ENCODE results near the gene TRMT112. TPM values are rescaled to one million over a fixed set of nuclear protein-coding genes. Genes with fewer than 3 reads are reported as not detected.
A peak's percentile ranks its signal among the peaks of the same experiment; 100 is the strongest.

The TRMT112 gene
- total and polyA plus RNA-seq, 4 donors, result 52.5 to 137 (median 131) TPM

DNA sequence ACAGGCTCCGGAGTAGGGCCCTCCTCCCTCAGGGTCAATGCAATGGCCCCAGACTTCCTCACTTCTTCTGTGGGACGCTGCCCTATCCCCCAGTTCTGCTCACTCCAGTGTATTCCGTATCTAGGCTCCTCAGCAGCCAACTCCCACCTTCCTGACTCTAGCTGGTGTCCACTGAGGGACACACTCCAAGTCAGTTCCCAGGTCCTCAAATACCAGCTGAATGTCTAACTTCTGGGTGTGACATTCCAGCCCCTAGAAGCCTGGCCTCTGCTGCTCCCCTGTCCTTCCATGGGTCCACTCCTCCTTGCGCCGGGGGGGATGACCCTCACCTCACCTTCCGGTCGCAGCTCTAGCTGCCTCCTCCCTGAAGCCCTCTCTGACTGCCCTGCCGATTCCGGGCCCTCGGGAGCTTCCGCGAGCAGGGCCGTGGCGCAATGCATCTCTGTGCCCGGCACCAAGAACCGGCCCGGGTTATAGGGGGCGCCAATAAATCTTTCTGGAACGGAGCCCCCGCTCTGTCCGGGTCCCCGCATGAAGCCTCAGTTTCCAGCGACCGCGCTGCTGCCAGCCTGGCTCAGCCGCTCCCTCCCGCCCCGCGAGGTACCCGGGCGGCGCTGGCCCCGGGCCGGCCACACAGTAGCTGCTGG is 48.3 kb downstream of the TRMT112 start:
- Histone ChIP-seq H3K4me3 (ENCODE audit: low read depth in 1 of 3, low read length in 3 of 3) (peak overlapping the region; percentile 69 to 83 (median 78)), H3K27me3 (ENCODE audit: control insufficient read depth in 4 of 4, insufficient read depth in 4 of 4, low read length in 3 of 4) (no peaks in the 10 kb centered on the region), H3K36me3 (ENCODE audit: control insufficient read depth in 4 of 4, insufficient read depth in 3 of 4, low read depth in 1 of 4, low read length in 3 of 4) (peaks cover 0 to 7% (median 2%) of the 10 kb centered on the region in 4 donors), H3K4me1 (ENCODE audit: control insufficient read depth in 4 of 4, insufficient read depth in 4 of 4, low read length in 3 of 4) (peaks cover 11 to 40% (median 27%) of the 10 kb centered on the region in 4 donors), H3K9me3 (ENCODE audit: control insufficient read depth in 4 of 4, low read length in 3 of 4) (no peaks in the 10 kb centered on the region), H3K9ac (ENCODE audit: low read depth in 1 of 2, low read length in 2 of 2) (peak overlapping the region; percentile 66 to 77), H3K27ac (ENCODE audit: low read depth in 1 of 2, low read length in 2 of 2) (peak overlapping the region; percentile 98)
- TF ChIP-seq FOXA1 (IDR thresholded peaks at IDR 0.05) (no peak), NR2F2 (IDR thresholded peaks at IDR 0.05) (peak; percentile 82), JUND (IDR thresholded peaks at IDR 0.05) (no peak), FOXA2 (IDR thresholded peaks at IDR 0.05) (no peak), GABPA (IDR thresholded peaks at IDR 0.05 in 1 of 2, conservative IDR thresholded peaks at IDR 0.05 in 1 of 2) (peak in 1 of 2 donors; percentile 8), HNF4A (conservative IDR thresholded peaks at IDR 0.05) (no peak), RXRA (IDR thresholded peaks at IDR 0.05) (peak; percentile 13 to 60)
- TF ChIP-seq, protein P1, sequence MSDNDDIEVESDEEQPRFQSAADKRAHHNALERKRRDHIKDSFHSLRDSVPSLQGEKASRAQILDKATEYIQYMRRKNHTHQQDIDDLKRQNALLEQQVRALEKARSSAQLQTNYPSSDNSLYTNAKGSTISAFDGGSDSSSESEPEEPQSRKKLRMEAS (IDR thresholded peaks at IDR 0.05), result no peak
- TF ChIP-seq, protein P2, sequence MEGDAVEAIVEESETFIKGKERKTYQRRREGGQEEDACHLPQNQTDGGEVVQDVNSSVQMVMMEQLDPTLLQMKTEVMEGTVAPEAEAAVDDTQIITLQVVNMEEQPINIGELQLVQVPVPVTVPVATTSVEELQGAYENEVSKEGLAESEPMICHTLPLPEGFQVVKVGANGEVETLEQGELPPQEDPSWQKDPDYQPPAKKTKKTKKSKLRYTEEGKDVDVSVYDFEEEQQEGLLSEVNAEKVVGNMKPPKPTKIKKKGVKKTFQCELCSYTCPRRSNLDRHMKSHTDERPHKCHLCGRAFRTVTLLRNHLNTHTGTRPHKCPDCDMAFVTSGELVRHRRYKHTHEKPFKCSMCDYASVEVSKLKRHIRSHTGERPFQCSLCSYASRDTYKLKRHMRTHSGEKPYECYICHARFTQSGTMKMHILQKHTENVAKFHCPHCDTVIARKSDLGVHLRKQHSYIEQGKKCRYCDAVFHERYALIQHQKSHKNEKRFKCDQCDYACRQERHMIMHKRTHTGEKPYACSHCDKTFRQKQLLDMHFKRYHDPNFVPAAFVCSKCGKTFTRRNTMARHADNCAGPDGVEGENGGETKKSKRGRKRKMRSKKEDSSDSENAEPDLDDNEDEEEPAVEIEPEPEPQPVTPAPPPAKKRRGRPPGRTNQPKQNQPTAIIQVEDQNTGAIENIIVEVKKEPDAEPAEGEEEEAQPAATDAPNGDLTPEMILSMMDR (IDR thresholded peaks at IDR 0.05; ENCODE audit: low read depth, low read length, missing input control), result no peak
- 2% methylated on average over 34 of the region's 34 CpGs for WGBS
- DNase-seq (ENCODE audit: low spot score), result no peak

DNA sequence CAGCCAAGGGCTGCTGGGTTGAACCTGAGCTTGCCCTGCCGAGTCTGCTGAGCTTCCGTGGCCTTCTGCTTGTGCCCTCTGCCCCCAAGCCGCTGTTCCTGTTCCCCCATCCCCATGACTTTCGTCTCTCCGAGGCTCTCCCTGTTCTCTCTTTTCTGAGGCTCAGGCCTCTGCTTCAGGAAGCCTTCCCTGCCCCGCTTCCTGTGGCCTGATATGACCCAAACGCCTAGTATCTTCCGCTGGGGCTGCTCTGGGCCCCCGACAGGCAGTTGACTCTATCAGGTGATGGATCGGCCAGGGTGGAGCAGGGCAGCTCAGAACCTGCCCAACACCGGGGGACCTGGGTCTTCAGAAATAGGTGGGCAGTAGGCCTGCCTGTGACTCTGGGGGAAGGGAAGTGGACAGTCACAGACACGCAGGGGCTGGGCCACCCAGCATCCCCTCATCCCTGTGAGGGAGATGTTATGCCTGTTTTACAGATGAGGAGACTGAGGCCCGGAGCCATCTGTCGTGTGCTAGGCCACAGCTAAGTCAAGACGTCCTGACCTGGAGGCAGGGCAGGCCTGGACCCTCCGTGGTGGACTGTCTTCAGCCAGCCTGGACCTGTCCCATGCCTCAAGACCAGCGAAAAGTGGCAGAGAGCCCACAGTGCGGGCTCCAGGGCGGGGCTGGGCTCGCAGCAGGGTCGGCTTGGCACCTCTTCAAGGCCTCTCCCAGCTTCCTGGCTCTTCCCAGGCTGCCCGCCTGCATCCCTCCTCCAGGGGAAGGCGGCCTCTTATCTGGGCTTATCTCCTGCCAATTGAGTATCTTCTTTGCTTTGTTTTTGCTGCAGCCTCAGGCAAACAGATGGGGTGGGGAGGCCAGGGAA is 49.1 kb downstream of the TRMT112 start:
- Histone ChIP-seq H3K9ac (ENCODE audit: low read depth in 1 of 2, low read length in 2 of 2) (peak overlapping the region in 1 of 2 donors; percentile 77), H3K9me3 (ENCODE audit: control insufficient read depth in 4 of 4, low read length in 3 of 4) (no peaks in the 10 kb centered on the region), H3K36me3 (ENCODE audit: control insufficient read depth in 4 of 4, insufficient read depth in 3 of 4, low read depth in 1 of 4, low read length in 3 of 4) (peaks cover 0 to 9% (median 2%) of the 10 kb centered on the region in 4 donors), H3K4me1 (ENCODE audit: control insufficient read depth in 4 of 4, insufficient read depth in 4 of 4, low read length in 3 of 4) (peaks cover 9 to 33% (median 27%) of the 10 kb centered on the region in 4 donors), H3K27ac (ENCODE audit: low read depth in 1 of 2, low read length in 2 of 2) (peak overlapping the region; percentile 98), H3K27me3 (ENCODE audit: control insufficient read depth in 4 of 4, insufficient read depth in 4 of 4, low read length in 3 of 4) (no peaks in the 10 kb centered on the region), H3K4me3 (ENCODE audit: low read depth in 1 of 3, low read length in 3 of 3) (peak overlapping the region in 1 of 3 donors; percentile 69)
- TF ChIP-seq FOXA1 (IDR thresholded peaks at IDR 0.05) (no peak), GABPA (IDR thresholded peaks at IDR 0.05 in 1 of 2, conservative IDR thresholded peaks at IDR 0.05 in 1 of 2) (no peak), RXRA (IDR thresholded peaks at IDR 0.05) (peak in 1 of 2 donors; percentile 26), JUND (IDR thresholded peaks at IDR 0.05) (no peak), HNF4G (IDR thresholded peaks at IDR 0.05) (no peak), HNF4A (conservative IDR thresholded peaks at IDR 0.05) (no peak), TAF1 (conservative IDR thresholded peaks at IDR 0.05) (no peak), FOXA2 (IDR thresholded peaks at IDR 0.05) (no peak), SP1 (IDR thresholded peaks at IDR 0.05) (peak; percentile 17), NR2F2 (IDR thresholded peaks at IDR 0.05) (peak; percentile 27), RAD21 (IDR thresholded peaks at IDR 0.05) (no peak)
- TF ChIP-seq, protein P2 (IDR thresholded peaks at IDR 0.05; ENCODE audit: low read depth, low read length, missing input control), result no peak
- TF ChIP-seq, protein P1 (IDR thresholded peaks at IDR 0.05), result no peak
- TF ChIP-seq, protein P3, sequence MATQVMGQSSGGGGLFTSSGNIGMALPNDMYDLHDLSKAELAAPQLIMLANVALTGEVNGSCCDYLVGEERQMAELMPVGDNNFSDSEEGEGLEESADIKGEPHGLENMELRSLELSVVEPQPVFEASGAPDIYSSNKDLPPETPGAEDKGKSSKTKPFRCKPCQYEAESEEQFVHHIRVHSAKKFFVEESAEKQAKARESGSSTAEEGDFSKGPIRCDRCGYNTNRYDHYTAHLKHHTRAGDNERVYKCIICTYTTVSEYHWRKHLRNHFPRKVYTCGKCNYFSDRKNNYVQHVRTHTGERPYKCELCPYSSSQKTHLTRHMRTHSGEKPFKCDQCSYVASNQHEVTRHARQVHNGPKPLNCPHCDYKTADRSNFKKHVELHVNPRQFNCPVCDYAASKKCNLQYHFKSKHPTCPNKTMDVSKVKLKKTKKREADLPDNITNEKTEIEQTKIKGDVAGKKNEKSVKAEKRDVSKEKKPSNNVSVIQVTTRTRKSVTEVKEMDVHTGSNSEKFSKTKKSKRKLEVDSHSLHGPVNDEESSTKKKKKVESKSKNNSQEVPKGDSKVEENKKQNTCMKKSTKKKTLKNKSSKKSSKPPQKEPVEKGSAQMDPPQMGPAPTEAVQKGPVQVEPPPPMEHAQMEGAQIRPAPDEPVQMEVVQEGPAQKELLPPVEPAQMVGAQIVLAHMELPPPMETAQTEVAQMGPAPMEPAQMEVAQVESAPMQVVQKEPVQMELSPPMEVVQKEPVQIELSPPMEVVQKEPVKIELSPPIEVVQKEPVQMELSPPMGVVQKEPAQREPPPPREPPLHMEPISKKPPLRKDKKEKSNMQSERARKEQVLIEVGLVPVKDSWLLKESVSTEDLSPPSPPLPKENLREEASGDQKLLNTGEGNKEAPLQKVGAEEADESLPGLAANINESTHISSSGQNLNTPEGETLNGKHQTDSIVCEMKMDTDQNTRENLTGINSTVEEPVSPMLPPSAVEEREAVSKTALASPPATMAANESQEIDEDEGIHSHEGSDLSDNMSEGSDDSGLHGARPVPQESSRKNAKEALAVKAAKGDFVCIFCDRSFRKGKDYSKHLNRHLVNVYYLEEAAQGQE (IDR thresholded peaks at IDR 0.05), result no peak
- TF ChIP-seq, protein P4, sequence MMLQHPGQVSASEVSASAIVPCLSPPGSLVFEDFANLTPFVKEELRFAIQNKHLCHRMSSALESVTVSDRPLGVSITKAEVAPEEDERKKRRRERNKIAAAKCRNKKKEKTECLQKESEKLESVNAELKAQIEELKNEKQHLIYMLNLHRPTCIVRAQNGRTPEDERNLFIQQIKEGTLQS (IDR thresholded peaks at IDR 0.05), result no peak
- 49% methylated on average over 23 of the region's 23 CpGs for WGBS
- DNase-seq (ENCODE audit: low spot score), result no peak

Measured in liver (tissue), 9 donors.